Measurements from ENCODE around the gene CUX1. TPM values are rescaled to one million over a fixed set of nuclear protein-coding genes. Genes with fewer than 3 reads are reported as not detected.

CUX1 gene
- total and polyA plus RNA-seq, 10 of the 15 experiments (the other 5 are each of a cell fraction or from before 2014, with no cell fraction given), result 6.1 to 48.6 (median 25.9) TPM

- TF ChIP-seq, protein P1, sequence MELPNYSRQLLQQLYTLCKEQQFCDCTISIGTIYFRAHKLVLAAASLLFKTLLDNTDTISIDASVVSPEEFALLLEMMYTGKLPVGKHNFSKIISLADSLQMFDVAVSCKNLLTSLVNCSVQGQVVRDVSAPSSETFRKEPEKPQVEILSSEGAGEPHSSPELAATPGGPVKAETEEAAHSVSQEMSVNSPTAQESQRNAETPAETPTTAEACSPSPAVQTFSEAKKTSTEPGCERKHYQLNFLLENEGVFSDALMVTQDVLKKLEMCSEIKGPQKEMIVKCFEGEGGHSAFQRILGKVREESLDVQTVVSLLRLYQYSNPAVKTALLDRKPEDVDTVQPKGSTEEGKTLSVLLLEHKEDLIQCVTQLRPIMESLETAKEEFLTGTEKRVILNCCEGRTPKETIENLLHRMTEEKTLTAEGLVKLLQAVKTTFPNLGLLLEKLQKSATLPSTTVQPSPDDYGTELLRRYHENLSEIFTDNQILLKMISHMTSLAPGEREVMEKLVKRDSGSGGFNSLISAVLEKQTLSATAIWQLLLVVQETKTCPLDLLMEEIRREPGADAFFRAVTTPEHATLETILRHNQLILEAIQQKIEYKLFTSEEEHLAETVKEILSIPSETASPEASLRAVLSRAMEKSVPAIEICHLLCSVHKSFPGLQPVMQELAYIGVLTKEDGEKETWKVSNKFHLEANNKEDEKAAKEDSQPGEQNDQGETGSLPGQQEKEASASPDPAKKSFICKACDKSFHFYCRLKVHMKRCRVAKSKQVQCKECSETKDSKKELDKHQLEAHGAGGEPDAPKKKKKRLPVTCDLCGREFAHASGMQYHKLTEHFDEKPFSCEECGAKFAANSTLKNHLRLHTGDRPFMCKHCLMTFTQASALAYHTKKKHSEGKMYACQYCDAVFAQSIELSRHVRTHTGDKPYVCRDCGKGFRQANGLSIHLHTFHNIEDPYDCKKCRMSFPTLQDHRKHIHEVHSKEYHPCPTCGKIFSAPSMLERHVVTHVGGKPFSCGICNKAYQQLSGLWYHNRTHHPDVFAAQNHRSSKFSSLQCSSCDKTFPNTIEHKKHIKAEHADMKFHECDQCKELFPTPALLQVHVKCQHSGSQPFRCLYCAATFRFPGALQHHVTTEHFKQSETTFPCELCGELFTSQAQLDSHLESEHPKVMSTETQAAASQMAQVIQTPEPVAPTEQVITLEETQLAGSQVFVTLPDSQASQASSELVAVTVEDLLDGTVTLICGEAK (IDR thresholded peaks at IDR 0.05; ENCODE audit: borderline replicate concordance), result no peak
- TF ChIP-seq CHD4 (IDR thresholded peaks at IDR 0.05) (no peak), SMARCA5 (IDR thresholded peaks at IDR 0.05) (no peak; the same call in 1 of the 2 replicates), KLF5 (IDR thresholded peaks at IDR 0.05; ENCODE audit: partially characterized antibody) (no peak), NRF1 (conservative IDR thresholded peaks at IDR 0.05; ENCODE audit: low read depth, low read length) (no peak), YY1 (IDR thresholded peaks at IDR 0.05; ENCODE audit: low read depth, low read length) (no peak)
Observed at GRCh38 chr7:101814991-101815825, 2.2 kb upstream of the CUX1 start (continued).
